OCI-LY3 (cell line): ENCODE data around the gene BPIFB4.
"Not testable (repeated sequence)": the region's sequence is repeated elsewhere in the genome, so short reads cannot be mapped to it uniquely, and the experiment has no call there.

ENCODE experiments used
- H2AFZ ChIP-seq: fragments of 200-600, 300-600 bp; shearing (Covaris generic); 2 replicates; pipeline ENCODE4 v1.6.0; 2014; ENCODE audit warnings: antibody characterized with exemption, low read depth, low read length
- H3K27ac ChIP-seq: fragments of 200-600, 300-600 bp; sonication (generic); 2 replicates; pipeline ENCODE4 v1.5.1; 2014; ENCODE audit warnings: mild to moderate bottlenecking, low read length, moderate library complexity, mixed read lengths
- H3K27me3 ChIP-seq: fragments of 200-600, 300-600 bp; sonication (generic); 2 replicates; pipeline ENCODE4 v1.6.1; 2014; ENCODE audit warnings: low read depth, low read length, mixed read lengths
- H3K36me3 ChIP-seq: fragments of 200-600, 300-600 bp; sonication (generic); replicated peaks from 2 replicates; pipeline ENCODE3; 2014; ENCODE audit warnings: low read depth, low read length, mixed read lengths
- H3K4me1 ChIP-seq: fragments of 300-600, 200-600 bp; sonication (generic); 2 replicates; pipeline ENCODE4 v1.6.1; 2014; ENCODE audit warnings: low read length, mixed read lengths
- H3K4me2 ChIP-seq: fragments of 200-600, 300-600 bp; sonication (generic); 2 replicates; pipeline ENCODE4 v1.6.1; 2014; ENCODE audit warnings: low read length, mixed read lengths
- H3K4me3 ChIP-seq: fragments of 300-600, 200-600 bp; sonication (generic); 2 replicates; pipeline ENCODE4 v1.5.1; 2014; ENCODE audit warnings: antibody characterized with exemption, mild to moderate bottlenecking, low read length, moderate library complexity
- H3K79me2 ChIP-seq: fragments of 300-600, 200-600 bp; shearing (Covaris generic); 2 replicates; pipeline ENCODE4 v1.6.1; 2014; ENCODE audit warnings: mild to moderate bottlenecking, low read length, mixed read lengths
- H3K9ac ChIP-seq: fragments of 300-600, 200-600 bp; shearing (Covaris generic); 2 replicates; pipeline ENCODE4 v1.6.0; 2014; ENCODE audit warnings: mild to moderate bottlenecking, low read length, moderate library complexity
- H3K9me3 ChIP-seq: fragments of 200-600, 300-600 bp; shearing (Covaris generic); 2 replicates; pipeline ENCODE4 v1.6.1; 2014; ENCODE audit warnings: low read length, mixed read lengths; ENCODE audit not compliant: insufficient read depth
- H4K20me1 ChIP-seq: fragments of 200-600, 300-600 bp; sonication (generic); 2 replicates; pipeline ENCODE4 v1.6.1; 2016; ENCODE audit warnings: low read length, mixed read lengths; ENCODE audit not compliant: insufficient read depth
- EZH2phosphoT487 ChIP-seq: fragments of 200-600 bp; shearing (Covaris generic); IDR thresholded peaks from 2 replicates; pipeline ENCODE4 v1.6.1; 2018; ENCODE audit warnings: antibody characterized with exemption, mixed run types, low read depth
- TF ChIP-seq, protein P1 (sequence below): fragments of 200-600, 300-600 bp; sonication (generic); IDR thresholded peaks from 2 replicates; pipeline ENCODE4 v1.5.1; 2014; ENCODE audit warnings: antibody characterized with exemption, low read length, low read depth

The BPIFB4 gene

DNA sequence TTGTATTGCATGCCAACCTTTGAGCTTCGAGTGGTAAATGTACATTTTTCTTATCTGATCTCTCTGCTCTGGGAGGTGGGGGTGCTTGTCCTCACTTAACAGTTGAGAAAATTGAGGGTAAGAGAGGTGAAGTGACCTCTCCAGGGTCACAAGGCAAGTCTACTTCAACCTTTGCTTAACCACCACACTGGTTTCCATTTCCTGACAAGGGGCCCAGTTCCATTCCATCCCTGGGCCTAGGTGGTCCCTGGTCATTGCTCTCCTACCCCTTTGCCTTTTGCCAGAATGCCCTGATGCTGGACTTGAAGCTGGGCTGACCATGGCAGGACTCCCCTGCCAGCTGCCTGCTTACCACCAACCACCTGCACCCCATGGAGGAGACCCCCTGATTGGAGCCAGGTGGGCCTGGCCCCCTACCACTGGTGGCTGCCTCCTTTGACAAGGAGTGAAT, 35.7 kb upstream of the BPIFB4 start:
- Histone ChIP-seq H3K4me3 (no peak overlapping the region), H3K27ac (no peak overlapping the region), H3K4me2 (no peak overlapping the region), H3K79me2 (no peaks in the 10 kb centered on the region), H3K9me3 (no peaks in the 10 kb centered on the region), H3K27me3 (peaks cover 9% of the 10 kb centered on the region; the same call in 1 of the 2 replicates), H3K36me3 (no peaks in the 10 kb centered on the region), H4K20me1 (no peaks in the 10 kb centered on the region), H3K4me1 (no peaks in the 10 kb centered on the region), H3K9ac (no peak overlapping the region), H2AFZ (no peak overlapping the region)
- no peak for TF ChIP-seq EZH2phosphoT487

DNA sequence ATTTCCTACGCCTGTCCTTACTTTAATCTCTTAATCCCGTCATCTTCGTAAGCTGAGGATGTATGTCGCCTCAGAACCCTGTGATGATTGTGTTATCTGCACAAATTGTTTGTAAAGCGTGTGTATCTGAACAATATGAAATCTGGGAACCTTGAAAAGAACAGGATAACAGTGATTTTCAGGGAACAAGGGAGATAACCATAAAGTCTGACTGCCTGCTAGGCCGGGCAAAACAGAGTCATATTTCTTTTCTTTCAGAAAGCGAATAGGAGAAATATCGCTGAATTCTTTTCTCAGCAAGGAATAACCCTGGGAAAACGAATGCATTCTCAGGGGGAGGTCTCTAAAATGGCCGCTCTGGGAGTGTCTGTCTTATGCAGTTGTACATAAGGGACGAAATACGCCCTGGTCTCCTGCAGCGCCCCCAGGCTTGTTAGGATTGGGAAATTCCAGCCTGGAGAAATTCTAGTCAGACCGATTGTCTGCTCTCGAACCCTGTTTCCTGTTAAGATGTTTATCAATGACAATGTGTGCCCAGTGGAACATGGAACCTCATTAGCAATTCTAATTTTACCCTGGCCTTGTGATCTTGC, 34.2 kb upstream of the BPIFB4 start:
- not testable (repeated sequence) for H3K27me3 ChIP-seq, H3K9ac ChIP-seq

DNA sequence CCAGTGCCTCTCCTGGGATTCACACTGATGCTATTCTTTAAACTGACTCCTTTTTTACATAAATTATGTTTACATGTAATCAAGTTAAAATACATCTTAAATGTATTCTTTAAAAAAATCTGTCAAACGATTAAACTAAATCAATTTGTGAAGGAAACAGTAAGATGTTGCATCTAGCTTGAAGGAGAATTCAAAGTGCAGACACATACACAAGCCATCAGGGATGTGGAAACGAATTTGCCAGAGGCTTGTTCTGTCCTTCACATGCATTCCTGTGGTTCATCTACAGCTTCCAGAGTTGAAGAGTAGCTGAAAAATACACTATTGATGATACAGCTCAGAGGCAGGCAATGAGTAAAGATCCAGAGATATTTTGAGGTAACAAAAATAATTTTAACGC, 33.0 kb upstream of the BPIFB4 start:
- Histone ChIP-seq H3K4me1 (no peaks in the 10 kb centered on the region), H3K4me2 (no peak overlapping the region), H3K36me3 (no peaks in the 10 kb centered on the region), H3K27me3 (no peaks in the 10 kb centered on the region), H3K9me3 (no peaks in the 10 kb centered on the region), H3K9ac (no peak overlapping the region), H2AFZ (no peak overlapping the region), H3K27ac (no peak overlapping the region), H3K79me2 (no peaks in the 10 kb centered on the region), H4K20me1 (no peaks in the 10 kb centered on the region), H3K4me3 (no peak overlapping the region)
- TF ChIP-seq, protein P1, sequence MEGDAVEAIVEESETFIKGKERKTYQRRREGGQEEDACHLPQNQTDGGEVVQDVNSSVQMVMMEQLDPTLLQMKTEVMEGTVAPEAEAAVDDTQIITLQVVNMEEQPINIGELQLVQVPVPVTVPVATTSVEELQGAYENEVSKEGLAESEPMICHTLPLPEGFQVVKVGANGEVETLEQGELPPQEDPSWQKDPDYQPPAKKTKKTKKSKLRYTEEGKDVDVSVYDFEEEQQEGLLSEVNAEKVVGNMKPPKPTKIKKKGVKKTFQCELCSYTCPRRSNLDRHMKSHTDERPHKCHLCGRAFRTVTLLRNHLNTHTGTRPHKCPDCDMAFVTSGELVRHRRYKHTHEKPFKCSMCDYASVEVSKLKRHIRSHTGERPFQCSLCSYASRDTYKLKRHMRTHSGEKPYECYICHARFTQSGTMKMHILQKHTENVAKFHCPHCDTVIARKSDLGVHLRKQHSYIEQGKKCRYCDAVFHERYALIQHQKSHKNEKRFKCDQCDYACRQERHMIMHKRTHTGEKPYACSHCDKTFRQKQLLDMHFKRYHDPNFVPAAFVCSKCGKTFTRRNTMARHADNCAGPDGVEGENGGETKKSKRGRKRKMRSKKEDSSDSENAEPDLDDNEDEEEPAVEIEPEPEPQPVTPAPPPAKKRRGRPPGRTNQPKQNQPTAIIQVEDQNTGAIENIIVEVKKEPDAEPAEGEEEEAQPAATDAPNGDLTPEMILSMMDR: no peak

More for the DNA sequence above, 34.2 kb upstream of the BPIFB4 start:
- H3K4me2 ChIP-seq, H3K79me2 ChIP-seq, H3K4me1 ChIP-seq, H4K20me1 ChIP-seq, H3K9me3 ChIP-seq, H3K36me3 ChIP-seq, H2AFZ ChIP-seq, H3K27ac ChIP-seq, H3K4me3 ChIP-seq: not testable (repeated sequence)

DNA sequence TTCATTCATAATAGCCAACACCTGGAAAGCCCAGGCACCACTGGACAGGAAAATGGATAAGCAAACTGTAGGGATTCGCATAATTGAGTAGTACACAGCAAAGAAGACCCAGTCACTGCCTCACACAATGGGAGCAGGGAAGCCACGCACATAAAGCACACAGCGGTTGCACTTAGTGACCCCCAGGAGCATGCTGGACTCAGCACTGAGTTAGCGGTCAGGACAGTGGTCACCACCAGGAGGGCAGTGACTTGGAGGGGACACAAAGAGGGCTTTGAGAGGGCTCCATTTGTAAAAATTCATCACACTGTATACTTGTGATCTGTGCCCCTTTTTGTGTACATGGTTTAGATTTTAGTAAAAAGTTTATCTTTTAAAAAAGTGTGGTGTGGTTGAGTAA, 28.1 kb upstream of the BPIFB4 start:
- H3K27ac ChIP-seq: no peak overlapping the region
- no peak overlapping the region for H2AFZ ChIP-seq
- no peak overlapping the region for H3K4me2 ChIP-seq
- no peak overlapping the region for H3K9ac ChIP-seq
- no peak for TF ChIP-seq EZH2phosphoT487
- TF ChIP-seq, protein P1: no peak
- H4K20me1 ChIP-seq: no peaks in the 10 kb centered on the region
- no peaks in the 10 kb centered on the region for H3K36me3 ChIP-seq
- no peaks in the 10 kb centered on the region for H3K9me3 ChIP-seq
- no peaks in the 10 kb centered on the region for H3K27me3 ChIP-seq
- H3K4me3 ChIP-seq: no peak overlapping the region
- no peaks in the 10 kb centered on the region for H3K4me1 ChIP-seq
- H3K79me2 ChIP-seq: no peaks in the 10 kb centered on the region

DNA sequence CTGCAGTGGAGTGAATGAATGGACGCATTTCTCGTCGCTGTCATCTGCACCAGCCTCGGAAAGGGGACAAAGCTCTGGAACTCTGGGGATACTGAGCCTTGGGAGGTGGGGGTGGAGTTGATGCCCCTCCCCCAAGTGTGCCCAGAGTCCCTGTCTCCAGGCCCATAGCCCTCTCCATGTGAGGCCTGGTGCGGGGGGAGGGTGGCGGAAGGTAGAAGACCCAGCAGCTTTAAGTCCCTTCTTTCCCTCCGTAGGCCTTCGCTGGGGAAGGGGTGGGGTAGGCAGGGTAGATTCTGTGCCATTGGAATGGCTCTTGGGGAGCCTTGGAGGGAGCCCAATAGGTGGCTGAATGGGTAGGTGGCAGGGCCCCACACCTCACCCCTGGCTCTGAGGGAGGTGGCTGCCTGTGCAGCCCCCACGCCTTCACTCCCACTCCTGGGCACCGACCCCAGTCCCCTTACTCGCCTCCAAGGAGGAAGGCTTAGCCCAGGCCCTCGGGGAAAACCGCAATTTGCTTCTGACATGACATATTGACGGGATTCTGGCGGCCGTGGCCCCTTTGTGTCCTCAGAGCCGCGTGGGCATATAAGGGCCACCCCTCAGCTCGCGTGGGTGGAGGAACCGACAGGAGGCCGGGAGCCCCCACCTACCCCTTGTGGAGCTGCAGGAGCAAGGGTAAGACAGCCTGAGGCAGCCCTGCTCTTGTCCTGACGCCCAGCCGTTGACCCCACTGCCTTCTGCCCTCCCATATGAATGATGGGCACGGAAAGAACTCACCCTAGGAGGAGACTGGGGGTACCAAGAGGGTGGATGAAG, 25.9 kb upstream of the BPIFB4 start, which contains the start of gene BPIFB3:
BPIFB3 (plus strand) TSS at position 613 of the 816 bp plus-strand sequence. CDS start 1,533 bp downstream, outside the sequence.
- Histone ChIP-seq H3K79me2 (no peaks in the 10 kb centered on the region), H3K36me3 (no peaks in the 10 kb centered on the region), H3K4me2 (no peak within 1 kb of the TSS), H2AFZ (no peak within 1 kb of the TSS), H4K20me1 (no peaks in the 10 kb centered on the region), H3K4me3 (no peak within 1 kb of the TSS), H3K4me1 (no peaks in the 10 kb centered on the region), H3K27me3 (no peaks in the 10 kb centered on the region), H3K9ac (no peak within 1 kb of the TSS), H3K9me3 (no peaks in the 10 kb centered on the region), H3K27ac (no peak within 1 kb of the TSS)
- TF ChIP-seq, protein P1: no peak
- no peak for TF ChIP-seq EZH2phosphoT487
